ENCODE measurements around the gene NNT. TPM values are rescaled to one million over a fixed set of nuclear protein-coding genes. Genes with fewer than 3 reads are reported as not detected.
A peak's percentile ranks its signal among the peaks of the same experiment; 100 is the strongest.

The NNT gene
- total and polyA plus RNA-seq, 2 of the 13 experiments (the other 11 are each of a cell fraction or from before 2014, with no cell fraction given): 21.1 to 58.0 TPM

- TF ChIP-seq ZNF891 (CRISPR knock-in tag; IDR thresholded peaks at IDR 0.05) (no peak; the same call in 1 of the 2 replicates), BORCS8-MEF2B (CRISPR knock-in tag; IDR thresholded peaks at IDR 0.05) (peak; percentile 87), DMAP1 (CRISPR knock-in tag; IDR thresholded peaks at IDR 0.05) (peak; percentile 41; the same call in 1 of the 2 replicates), CHD4 (IDR thresholded peaks at IDR 0.05; ENCODE audit: borderline replicate concordance, low read length) (no peak), NFE2 (CRISPR knock-in tag; IDR thresholded peaks at IDR 0.05) (no peak), PCBP1 (IDR thresholded peaks at IDR 0.05; ENCODE audit: borderline replicate concordance, low read depth, low read length) (0 out of 2 replicates have a peak, but pooled peaks have one; percentile 31), ZNF800 (CRISPR knock-in tag; IDR thresholded peaks at IDR 0.05) (peak; percentile 98), ZFP82 (CRISPR knock-in tag; IDR thresholded peaks at IDR 0.05; ENCODE audit: borderline replicate concordance) (no peak), HINFP (CRISPR knock-in tag; IDR thresholded peaks at IDR 0.05; ENCODE audit: low read depth) (peak; percentile 24; the same call in 1 of the 2 replicates), KLF16 (CRISPR knock-in tag; IDR thresholded peaks at IDR 0.05) (peak in 1 of 2 experiments; percentile 73; a peak in 2 of 4 replicates), TAF1 (CRISPR knock-in tag; IDR thresholded peaks at IDR 0.05) (no peak; the same call in none of the 2 replicates), ZNF44 (CRISPR knock-in tag; IDR thresholded peaks at IDR 0.05) (peak; percentile 28; the same call in 1 of the 2 replicates), PHF20 (CRISPR knock-in tag; IDR thresholded peaks at IDR 0.05) (peak; percentile 84), ZNF660 (CRISPR knock-in tag; IDR thresholded peaks at IDR 0.05; ENCODE audit: borderline replicate concordance, low read depth) (no peak), ZNF598 (CRISPR knock-in tag; IDR thresholded peaks at IDR 0.05; ENCODE audit: borderline replicate concordance) (peak; percentile 47; the same call in 1 of the 2 replicates), PREB (CRISPR knock-in tag; IDR thresholded peaks at IDR 0.05) (no peak), ZNF367 (CRISPR knock-in tag; IDR thresholded peaks at IDR 0.05; ENCODE audit: borderline replicate concordance) (peak; percentile 67; the same call in 1 of the 2 replicates), ARID2 (CRISPR knock-in tag; IDR thresholded peaks at IDR 0.05; ENCODE audit: borderline replicate concordance) (no peak)
- TF ChIP-seq, protein P1, sequence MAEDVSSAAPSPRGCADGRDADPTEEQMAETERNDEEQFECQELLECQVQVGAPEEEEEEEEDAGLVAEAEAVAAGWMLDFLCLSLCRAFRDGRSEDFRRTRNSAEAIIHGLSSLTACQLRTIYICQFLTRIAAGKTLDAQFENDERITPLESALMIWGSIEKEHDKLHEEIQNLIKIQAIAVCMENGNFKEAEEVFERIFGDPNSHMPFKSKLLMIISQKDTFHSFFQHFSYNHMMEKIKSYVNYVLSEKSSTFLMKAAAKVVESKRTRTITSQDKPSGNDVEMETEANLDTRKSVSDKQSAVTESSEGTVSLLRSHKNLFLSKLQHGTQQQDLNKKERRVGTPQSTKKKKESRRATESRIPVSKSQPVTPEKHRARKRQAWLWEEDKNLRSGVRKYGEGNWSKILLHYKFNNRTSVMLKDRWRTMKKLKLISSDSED (CRISPR knock-in tag; IDR thresholded peaks at IDR 0.05): no peak
- TF ChIP-seq, protein P2, sequence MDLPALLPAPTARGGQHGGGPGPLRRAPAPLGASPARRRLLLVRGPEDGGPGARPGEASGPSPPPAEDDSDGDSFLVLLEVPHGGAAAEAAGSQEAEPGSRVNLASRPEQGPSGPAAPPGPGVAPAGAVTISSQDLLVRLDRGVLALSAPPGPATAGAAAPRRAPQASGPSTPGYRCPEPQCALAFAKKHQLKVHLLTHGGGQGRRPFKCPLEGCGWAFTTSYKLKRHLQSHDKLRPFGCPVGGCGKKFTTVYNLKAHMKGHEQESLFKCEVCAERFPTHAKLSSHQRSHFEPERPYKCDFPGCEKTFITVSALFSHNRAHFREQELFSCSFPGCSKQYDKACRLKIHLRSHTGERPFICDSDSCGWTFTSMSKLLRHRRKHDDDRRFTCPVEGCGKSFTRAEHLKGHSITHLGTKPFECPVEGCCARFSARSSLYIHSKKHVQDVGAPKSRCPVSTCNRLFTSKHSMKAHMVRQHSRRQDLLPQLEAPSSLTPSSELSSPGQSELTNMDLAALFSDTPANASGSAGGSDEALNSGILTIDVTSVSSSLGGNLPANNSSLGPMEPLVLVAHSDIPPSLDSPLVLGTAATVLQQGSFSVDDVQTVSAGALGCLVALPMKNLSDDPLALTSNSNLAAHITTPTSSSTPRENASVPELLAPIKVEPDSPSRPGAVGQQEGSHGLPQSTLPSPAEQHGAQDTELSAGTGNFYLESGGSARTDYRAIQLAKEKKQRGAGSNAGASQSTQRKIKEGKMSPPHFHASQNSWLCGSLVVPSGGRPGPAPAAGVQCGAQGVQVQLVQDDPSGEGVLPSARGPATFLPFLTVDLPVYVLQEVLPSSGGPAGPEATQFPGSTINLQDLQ (CRISPR knock-in tag; IDR thresholded peaks at IDR 0.05): peak; percentile 27; the same call in 1 of the 2 replicates
Measured at GRCh38 chr5:43602461-43603343, at the start of gene NNT (continued).

All from HepG2 (cell line).